HepG2 (cell line): Measurements from ENCODE around the gene LPIN3. TPM values are rescaled to one million over a fixed set of nuclear protein-coding genes. Genes with fewer than 3 reads are reported as not detected.

Source experiments
- ARNTL ChIP-seq: sonication (generic); formaldehyde crosslinking; IDR thresholded peaks from 2 replicates; pipeline ENCODE4 v1.4.0; 2020; ENCODE audit warnings: mild to moderate bottlenecking, missing genetic modification reagents
- CERS6 ChIP-seq: sonication (generic); formaldehyde crosslinking; IDR thresholded peaks from 2 replicates; pipeline ENCODE4 v1.5.0; 2020; ENCODE audit warnings: missing genetic modification reagents
- DNMT3B ChIP-seq: conservative IDR thresholded peaks from 2 replicates; pipeline ENCODE4 v1.6.1; 2016; ENCODE audit warnings: missing biosample characterization, control low read depth
- EP300 ChIP-seq, 3 experiments: sonication (generic) in 1 of 3; formaldehyde crosslinking in 1 of 3; IDR thresholded peaks; 2 replicates each; pipeline versions ENCODE4 v1.5.1 to v1.6.1; 2011 to 2020; ENCODE audit warnings: low read depth in 2 of 3, low read length in 2 of 3, borderline replicate concordance in 1 of 3, improper control_type of control experiment in 1 of 3, mild to moderate bottlenecking in 1 of 3, missing genetic modification reagents in 1 of 3, moderate library complexity in 1 of 3
- ETS1 ChIP-seq: sonication (generic); formaldehyde crosslinking; IDR thresholded peaks from 2 replicates; pipeline ENCODE4 v1.4.0; 2020; ENCODE audit warnings: missing genetic modification reagents
- ETV6 ChIP-seq: sonication (generic); formaldehyde crosslinking; conservative IDR thresholded peaks from 2 replicates; pipeline ENCODE4 v1.4.0; 2020; ENCODE audit warnings: missing genetic modification reagents
- JUND ChIP-seq: sonication (generic); formaldehyde crosslinking; IDR thresholded peaks from 2 replicates; pipeline ENCODE4 v1.8.0; 2022; ENCODE audit warnings: mild to moderate bottlenecking, missing genetic modification reagents
- KDM5B ChIP-seq: sonication (generic); formaldehyde crosslinking; IDR thresholded peaks from 2 replicates; pipeline ENCODE4 v1.4.0; 2020; ENCODE audit warnings: missing genetic modification reagents, mild to moderate bottlenecking, borderline replicate concordance
- MTF1 ChIP-seq: sonication (generic); formaldehyde crosslinking; IDR thresholded peaks from 2 replicates; pipeline ENCODE4 v1.5.0; 2020; ENCODE audit warnings: missing genetic modification reagents
- NPAS2 ChIP-seq: sonication (generic); formaldehyde crosslinking; IDR thresholded peaks from 2 replicates; pipeline ENCODE4 v1.8.0; 2022; ENCODE audit warnings: mild to moderate bottlenecking, missing genetic modification reagents, borderline replicate concordance
- RXRA ChIP-seq: sonication (generic); formaldehyde crosslinking; IDR thresholded peaks from 2 replicates; pipeline ENCODE4 v1.5.1; 2020; ENCODE audit warnings: missing genetic modification reagents
- TRAFD1 ChIP-seq: sonication (generic); formaldehyde crosslinking; IDR thresholded peaks from 2 replicates; pipeline ENCODE4 v1.5.1; 2020; ENCODE audit warnings: missing genetic modification reagents, mild to moderate bottlenecking, borderline replicate concordance
- ZBTB3 ChIP-seq: sonication (generic); formaldehyde crosslinking; IDR thresholded peaks from 2 replicates; pipeline ENCODE4 v1.4.0; 2020; ENCODE audit warnings: low read depth, mild to moderate bottlenecking, moderate library complexity, missing genetic modification reagents, borderline replicate concordance
- ZNF160 ChIP-seq: sonication (generic); formaldehyde crosslinking; IDR thresholded peaks from 2 replicates; pipeline ENCODE4 v1.8.0; 2022; ENCODE audit warnings: mild to moderate bottlenecking, inconsistent platforms, missing genetic modification reagents
- ZNF235 ChIP-seq: sonication (generic); formaldehyde crosslinking; IDR thresholded peaks from 2 replicates; pipeline ENCODE4 v1.8.1; 2023; ENCODE audit warnings: mild to moderate bottlenecking, missing genetic modification reagents, borderline replicate concordance
- ZNF264 ChIP-seq: sonication (generic); formaldehyde crosslinking; IDR thresholded peaks from 2 replicates; pipeline ENCODE4 v1.4.0; 2020; ENCODE audit warnings: missing genetic modification reagents
- ZNF547 ChIP-seq: sonication (generic); formaldehyde crosslinking; IDR thresholded peaks from 2 replicates; pipeline ENCODE4 v1.5.1; 2020; ENCODE audit warnings: mild to moderate bottlenecking, missing genetic modification reagents
- ZNF562 ChIP-seq: sonication (generic); formaldehyde crosslinking; IDR thresholded peaks from 2 replicates; pipeline ENCODE4 v1.8.0; 2022; ENCODE audit warnings: missing genetic modification reagents, borderline replicate concordance
- ZNF570 ChIP-seq: sonication (generic); formaldehyde crosslinking; IDR thresholded peaks from 2 replicates; pipeline ENCODE4 v1.4.0; 2020; ENCODE audit warnings: mild to moderate bottlenecking, missing genetic modification reagents, borderline replicate concordance
- ZNF782 ChIP-seq: sonication (generic); formaldehyde crosslinking; IDR thresholded peaks from 2 replicates; pipeline ENCODE4 v1.4.0; 2020; ENCODE audit warnings: missing genetic modification reagents, mild to moderate bottlenecking, borderline replicate concordance
- ZNF816 ChIP-seq: sonication (generic); formaldehyde crosslinking; IDR thresholded peaks from 2 replicates; pipeline ENCODE4 v1.8.0; 2022; ENCODE audit warnings: missing genetic modification reagents, mild to moderate bottlenecking, borderline replicate concordance
- ZNF883 ChIP-seq: sonication (generic); formaldehyde crosslinking; IDR thresholded peaks from 2 replicates; pipeline ENCODE4 v1.5.1; 2020; ENCODE audit warnings: mild to moderate bottlenecking, missing genetic modification reagents; ENCODE audit errors: not compliant biosample characterization
- polyA plus RNA-seq, 8 experiments: library from polyadenylated mRNA; depleted of rRNA in 3 of 8; stranded (reverse) in 7 of 8; unstranded in 1 of 8; fragments of >200 nt; fragmentation: Illumina TruSeq in 4 of 8; extraction: Trizol in 4 of 8; gene quantifications; 2 replicates each; pipeline versions ENCODE4 v1.2.1 to v1.2.3, GENCODE V29; 2011 to 2016; ENCODE audit warnings: low read depth in 4 of 8, missing spikeins in 1 of 8, mixed read lengths in 1 of 8; ENCODE audit not compliant: insufficient read depth in 1 of 8
- total RNA-seq, 5 experiments: library from RNA; depleted of rRNA; stranded (reverse); fragments of >200 nt; fragmentation: Illumina TruSeq; extraction: Trizol; gene quantifications; 2 replicates each; pipeline ENCODE4 v1.2.3, GENCODE V29; 2016; ENCODE audit warnings: low read depth in 1 of 5
- TF ChIP-seq, protein P1 (sequence below): sonication (generic); formaldehyde crosslinking; IDR thresholded peaks from 2 replicates; pipeline ENCODE4 v1.4.0; 2020; ENCODE audit warnings: missing genetic modification reagents
- TF ChIP-seq, protein P2 (sequence below): sonication (generic); formaldehyde crosslinking; IDR thresholded peaks from 2 replicates; pipeline ENCODE4 v1.5.0; 2020; ENCODE audit warnings: missing genetic modification reagents

The LPIN3 gene
- total and polyA plus RNA-seq, 2 of the 13 experiments (the other 11 are each of a cell fraction or from before 2014, with no cell fraction given), result 14.2 to 28.6 TPM

GRCh38 chr20:41339957-41340326 is 679 bp upstream of the LPIN3 start (continued):
- TF ChIP-seq ZNF570 (CRISPR knock-in tag) (no peak), RXRA (peak; percentile 76), DNMT3B (CRISPR knock-in tag) (no peak), ZNF235 (CRISPR knock-in tag) (peak; percentile 43; the same call in 1 of the 2 replicates), JUND (CRISPR knock-in tag) (peak; percentile 64; the same call in 1 of the 2 replicates), ETS1 (CRISPR knock-in tag) (no peak), EP300 (IDR thresholded peaks at IDR 0.05; ENCODE audit: low read depth in 2 of 2, low read length in 2 of 2) (no peak), EP300 (CRISPR knock-in tag; IDR thresholded peaks at IDR 0.05; ENCODE audit: borderline replicate concordance) (no peak), ZBTB3 (no peak), ZNF883 (peak; percentile 22), KDM5B (peak; percentile 82), ZNF782 (CRISPR knock-in tag) (0 out of 2 replicates have a peak, but pooled peaks have one; percentile 15), ZNF816 (CRISPR knock-in tag) (no peak), ZNF160 (CRISPR knock-in tag) (no peak), ZNF562 (CRISPR knock-in tag) (no peak), NPAS2 (CRISPR knock-in tag) (no peak), CERS6 (CRISPR knock-in tag) (no peak), ZNF264 (no peak), ZNF547 (CRISPR knock-in tag) (no peak), ARNTL (peak; percentile 29; the same call in 1 of the 2 replicates), MTF1 (CRISPR knock-in tag) (no peak), TRAFD1 (CRISPR knock-in tag) (no peak; the same call in 1 of the 2 replicates), ETV6 (CRISPR knock-in tag) (no peak; the same call in 1 of the 2 replicates)
- TF ChIP-seq, protein P1, sequence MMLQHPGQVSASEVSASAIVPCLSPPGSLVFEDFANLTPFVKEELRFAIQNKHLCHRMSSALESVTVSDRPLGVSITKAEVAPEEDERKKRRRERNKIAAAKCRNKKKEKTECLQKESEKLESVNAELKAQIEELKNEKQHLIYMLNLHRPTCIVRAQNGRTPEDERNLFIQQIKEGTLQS (CRISPR knock-in tag), result no peak; the same call in 1 of the 2 replicates
- TF ChIP-seq, protein P2, sequence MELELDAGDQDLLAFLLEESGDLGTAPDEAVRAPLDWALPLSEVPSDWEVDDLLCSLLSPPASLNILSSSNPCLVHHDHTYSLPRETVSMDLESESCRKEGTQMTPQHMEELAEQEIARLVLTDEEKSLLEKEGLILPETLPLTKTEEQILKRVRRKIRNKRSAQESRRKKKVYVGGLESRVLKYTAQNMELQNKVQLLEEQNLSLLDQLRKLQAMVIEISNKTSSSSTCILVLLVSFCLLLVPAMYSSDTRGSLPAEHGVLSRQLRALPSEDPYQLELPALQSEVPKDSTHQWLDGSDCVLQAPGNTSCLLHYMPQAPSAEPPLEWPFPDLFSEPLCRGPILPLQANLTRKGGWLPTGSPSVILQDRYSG (CRISPR knock-in tag), result no peak
